NOMO-1 treated with DMSO at 0.1 percent for 48 hours (cell line): Measurements from ENCODE around the gene LSP1.
A peak's percentile ranks its signal among the peaks of the same experiment; 100 is the strongest.
"Not testable (repeated sequence)": the region's sequence is repeated elsewhere in the genome, so short reads cannot be mapped to it uniquely, and the experiment has no call there.

Experiments
- DNase-seq: peaks from one replicate; lab custom pipeline; 2025; ENCODE audit not compliant: unreplicated experiment; lab: John Stamatoyannopoulos, UW

Gene LSP1

GRCh38 chr11:1852877-1853276, at the start of gene LSP1:
TSS of gene LSP1 (plus strand) at chr11:1853084. CDS start at chr11:1853145, 61 bp downstream.
- DNase-seq = peak; percentile 89

GRCh38 chr11:1803246-1803645, 49.6 kb upstream of the LSP1 start:
- DNase-seq = no peak

- not testable (repeated sequence) for DNase-seq
Measured at GRCh38 chr11:1803835-1804519, 48.9 kb upstream of the LSP1 start.

- no peak for DNase-seq
Measured at GRCh38 chr11:1805525-1805924, 47.4 kb upstream of the LSP1 start.

GRCh38 chr11:1807264-1807995, 45.5 kb upstream of the LSP1 start:
- no peak for DNase-seq

- DNase-seq = peak; percentile 85
Measured at GRCh38 chr11:1810761-1811160, 42.1 kb upstream of the LSP1 start.

GRCh38 chr11:1812274-1812673, 40.6 kb upstream of the LSP1 start:
- no peak for DNase-seq

GRCh38 chr11:1812801-1813200, 40.1 kb upstream of the LSP1 start:
- no peak for DNase-seq

- DNase-seq = not testable (repeated sequence)
Measured at GRCh38 chr11:1813356-1813755, 39.5 kb upstream of the LSP1 start.

GRCh38 chr11:1814691-1815090, 38.2 kb upstream of the LSP1 start:
- no peak for DNase-seq

- no peak for DNase-seq
Measured at GRCh38 chr11:1815311-1815710, 37.6 kb upstream of the LSP1 start.

- no peak for DNase-seq
Measured at GRCh38 chr11:1815751-1816150, 37.1 kb upstream of the LSP1 start.

- DNase-seq = no peak
Measured at GRCh38 chr11:1817000-1817399, 35.9 kb upstream of the LSP1 start.

GRCh38 chr11:1817511-1817910, 35.4 kb upstream of the LSP1 start:
- no peak for DNase-seq

- no peak for DNase-seq
Measured at GRCh38 chr11:1819074-1819473, 33.8 kb upstream of the LSP1 start.

GRCh38 chr11:1820463-1821325, 32.2 kb upstream of the LSP1 start:
- no peak for DNase-seq

- DNase-seq = no peak
Measured at GRCh38 chr11:1821562-1821961, 31.3 kb upstream of the LSP1 start.

GRCh38 chr11:1822648-1823375, 30.1 kb upstream of the LSP1 start:
- DNase-seq = no peak

- DNase-seq = no peak
Measured at GRCh38 chr11:1823376-1824220, 29.3 kb upstream of the LSP1 start.
